GM18505 (cell line): Measurements from ENCODE around the gene GK2.

ENCODE experiments used
- ATAC-seq: cut with Tn5 transposase; IDR thresholded peaks from one replicate; pipeline ENCODE4 v1.9.1; 2021; ENCODE audit not compliant: unreplicated experiment
- POLR2A ChIP-seq: IDR thresholded peaks from 4 replicates; pipeline ENCODE4 v1.6.1; 2011; ENCODE audit warnings: borderline replicate concordance; ENCODE audit not compliant: insufficient read depth, insufficient read length; ENCODE audit errors: extremely low read depth

Gene GK2

DNA sequence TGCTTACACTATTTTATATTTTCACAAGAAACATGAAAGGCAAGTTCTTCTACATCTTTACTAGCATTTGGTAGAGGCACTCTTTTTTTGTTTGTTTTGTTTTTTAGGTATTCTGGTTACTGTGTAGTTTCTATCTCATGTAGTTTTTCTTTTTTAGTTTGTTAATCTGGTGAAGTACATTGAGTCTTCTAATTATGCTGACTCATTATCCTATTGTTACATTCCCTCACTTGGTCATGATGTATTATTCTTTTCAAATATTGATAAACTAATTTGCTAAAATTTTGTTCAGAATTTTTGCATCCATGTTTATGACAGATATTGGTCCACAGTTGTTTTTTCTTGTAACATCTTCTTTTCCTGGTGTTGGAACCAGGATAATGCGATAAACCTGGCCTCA, 4.7 kb downstream of the GK2 start:
- no peak for ATAC-seq
- no peak for TF ChIP-seq POLR2A

DNA sequence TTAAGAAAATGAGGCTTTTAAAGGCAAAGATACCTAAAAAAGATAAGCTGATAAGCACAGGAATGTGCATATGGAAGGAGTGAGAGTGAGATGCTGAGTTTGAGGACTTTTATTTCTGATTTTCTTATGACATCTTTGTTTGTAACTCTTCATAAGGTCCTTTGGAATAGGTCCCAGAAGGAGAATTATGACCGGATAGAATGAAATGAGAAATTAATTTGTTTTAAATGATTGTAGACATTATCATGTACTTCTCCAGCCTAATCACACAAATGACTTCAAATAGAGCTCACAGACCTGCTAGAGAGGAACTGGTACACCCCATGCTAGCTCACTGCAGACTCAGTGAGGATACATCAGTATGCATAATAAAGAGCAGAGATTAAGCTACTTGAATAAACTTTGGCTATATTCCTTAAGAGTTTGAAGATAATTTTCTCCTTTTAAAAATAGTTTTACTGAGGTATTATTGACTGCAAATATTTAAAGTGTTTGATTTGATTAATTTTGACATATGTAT, 5.6 kb downstream of the GK2 start:
- no peak for ATAC-seq

DNA sequence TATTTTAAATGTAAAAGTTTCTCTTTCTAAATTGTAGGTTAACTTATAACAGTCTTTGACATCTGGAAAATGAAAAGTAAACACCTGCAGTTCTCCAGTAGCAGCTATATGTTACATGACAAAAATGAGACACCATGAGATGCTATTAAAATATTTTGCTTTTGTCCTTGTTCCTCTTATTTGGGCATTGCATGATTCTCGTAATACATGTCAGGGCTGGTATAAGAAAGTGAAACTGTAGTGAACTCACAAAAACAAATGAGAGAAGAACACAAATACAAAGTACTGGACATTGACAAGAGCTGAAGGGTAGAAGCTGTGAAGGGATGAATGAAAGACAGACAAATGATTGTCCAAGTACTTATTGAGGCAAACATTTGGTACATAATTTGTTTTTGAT, 9.0 kb downstream of the GK2 start:
- no peak for TF ChIP-seq POLR2A
- no peak for ATAC-seq

More for the DNA sequence above, 5.6 kb downstream of the GK2 start:
- no peak for TF ChIP-seq POLR2A

DNA sequence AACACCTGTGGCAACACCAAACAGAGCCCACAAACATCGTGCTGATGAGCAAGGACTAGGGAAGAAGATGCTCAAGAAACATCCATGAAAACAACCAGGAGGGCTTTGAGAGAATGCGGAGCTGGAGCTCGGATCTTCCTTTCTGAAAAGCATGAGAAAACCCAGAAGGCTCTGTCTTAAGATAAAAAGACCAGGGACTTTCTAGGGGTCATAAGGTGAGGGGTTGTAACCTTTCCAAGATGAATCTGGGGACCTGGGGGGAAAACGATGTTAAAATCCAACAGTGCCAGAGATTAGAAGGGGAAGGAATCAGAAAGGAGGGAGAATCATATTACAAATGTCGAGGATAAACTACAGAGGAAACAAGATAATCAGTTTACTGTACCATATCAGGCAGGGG, 10.1 kb downstream of the GK2 start:
- no peak for ATAC-seq
- no peak for TF ChIP-seq POLR2A

DNA sequence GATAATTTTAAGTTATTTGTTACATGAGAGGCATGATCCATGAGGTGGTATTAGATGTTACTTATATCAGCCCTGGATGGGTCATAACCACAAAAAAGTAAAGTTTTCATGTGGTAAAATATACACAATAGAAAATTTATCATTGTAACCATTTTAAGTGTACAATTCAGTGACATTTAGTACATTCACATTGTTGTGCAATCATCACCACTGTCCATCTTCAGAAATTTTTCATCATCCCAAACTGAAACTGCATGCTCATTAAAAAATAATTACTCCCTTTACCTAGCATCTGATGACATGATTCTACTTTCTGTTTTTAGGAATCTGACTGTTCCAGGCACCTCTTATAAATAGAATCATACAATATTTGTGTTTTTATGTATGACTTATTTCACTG, 11.2 kb downstream of the GK2 start:
- no peak for ATAC-seq
- no peak for TF ChIP-seq POLR2A

DNA sequence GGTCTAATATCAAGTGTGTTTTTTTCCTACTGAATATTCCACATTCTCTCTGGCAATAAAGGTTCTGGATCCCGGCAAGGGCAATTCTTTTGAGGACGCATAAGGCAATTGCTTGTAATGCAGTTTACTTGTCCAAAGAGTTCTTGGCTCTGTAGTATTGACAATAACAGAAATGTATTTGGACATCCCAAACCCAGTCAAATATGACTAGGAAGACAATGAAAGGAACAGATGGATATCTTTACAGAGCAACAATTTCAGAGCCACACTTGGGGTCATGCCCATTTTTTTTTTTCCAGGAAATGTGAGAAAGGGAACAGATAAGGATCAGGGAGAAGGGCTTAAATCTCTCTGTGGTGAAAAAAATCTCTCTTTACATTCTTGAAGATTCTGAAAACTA, 12.2 kb downstream of the GK2 start:
- ATAC-seq = no peak
- TF ChIP-seq POLR2A = no peak

DNA sequence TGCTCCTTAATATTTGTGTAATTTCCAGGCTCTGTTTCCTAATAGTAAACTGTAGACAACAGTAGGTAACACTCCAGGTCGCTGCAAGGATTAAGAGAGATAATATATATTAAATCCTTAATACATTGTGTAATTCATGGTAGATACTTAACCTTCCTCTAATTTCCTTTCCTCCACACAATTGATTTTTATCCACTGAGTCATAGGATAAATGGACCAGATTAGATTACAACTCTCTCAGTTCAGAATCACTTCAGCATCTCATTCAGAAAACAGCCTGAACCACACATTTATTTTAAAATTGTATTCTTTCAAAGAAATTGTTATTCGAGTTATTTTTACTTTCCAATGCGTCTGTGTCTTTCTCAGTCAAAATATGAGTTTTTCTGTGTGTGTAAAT, 17.1 kb downstream of the GK2 start:
- TF ChIP-seq POLR2A = no peak
- ATAC-seq = no peak

DNA sequence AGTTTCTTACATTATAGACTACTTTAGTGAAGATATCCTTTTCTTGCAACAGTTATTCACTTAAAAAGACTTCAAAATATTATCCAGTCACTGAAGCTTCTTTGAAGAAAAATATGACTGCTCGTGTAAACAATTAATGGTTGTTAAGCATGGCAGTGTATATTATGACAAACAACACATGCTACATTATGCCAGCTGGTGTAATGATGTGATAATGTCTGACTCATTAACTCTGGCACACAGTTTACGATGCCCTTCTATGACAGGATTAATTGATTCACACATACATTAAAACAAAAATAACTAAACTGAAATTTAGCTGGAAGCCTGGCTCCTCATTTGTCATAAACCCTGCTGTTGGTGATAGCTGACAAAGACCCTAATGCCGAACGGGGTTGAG, 22.4 kb downstream of the GK2 start:
- no peak for TF ChIP-seq POLR2A
- ATAC-seq = no peak

DNA sequence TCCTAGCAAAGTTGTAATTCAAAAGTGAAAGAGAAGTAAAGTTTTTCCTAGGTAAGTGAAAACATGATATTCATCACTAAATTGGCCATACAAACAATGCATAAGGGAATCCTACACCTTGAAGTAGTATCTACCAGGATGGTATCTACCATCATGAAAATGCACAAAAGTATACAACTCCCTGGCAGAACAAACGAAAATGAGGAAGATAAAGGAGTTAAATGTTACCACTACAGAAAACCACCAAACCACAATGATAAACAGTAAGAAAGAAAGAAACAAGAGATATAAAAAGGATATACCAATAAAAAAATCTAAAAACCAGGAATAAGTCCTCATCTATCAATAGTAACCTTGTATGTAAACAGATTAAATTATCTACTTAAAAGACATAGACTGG, 26.9 kb downstream of the GK2 start:
- no peak for ATAC-seq
- TF ChIP-seq POLR2A = no peak

DNA sequence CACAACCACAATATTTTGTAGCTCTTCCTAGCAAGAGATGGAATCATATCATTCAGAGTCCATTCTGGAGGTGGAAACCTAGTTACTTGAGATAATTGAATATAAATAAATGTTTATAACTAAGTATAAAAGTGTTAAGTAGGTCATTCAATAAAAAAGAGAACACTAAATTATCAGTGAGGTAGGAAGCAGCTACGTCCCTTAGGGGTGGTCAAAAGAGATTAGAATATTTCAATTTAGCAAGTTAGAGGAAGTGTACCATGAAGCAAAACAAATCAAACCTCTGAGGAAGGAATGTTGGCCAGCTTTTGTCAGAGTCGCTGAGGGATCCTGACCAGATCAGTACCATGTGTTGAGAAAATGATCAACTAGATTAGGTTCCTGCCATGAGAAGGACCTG, 38.0 kb downstream of the GK2 start:
- no peak for TF ChIP-seq POLR2A
- ATAC-seq = no peak

DNA sequence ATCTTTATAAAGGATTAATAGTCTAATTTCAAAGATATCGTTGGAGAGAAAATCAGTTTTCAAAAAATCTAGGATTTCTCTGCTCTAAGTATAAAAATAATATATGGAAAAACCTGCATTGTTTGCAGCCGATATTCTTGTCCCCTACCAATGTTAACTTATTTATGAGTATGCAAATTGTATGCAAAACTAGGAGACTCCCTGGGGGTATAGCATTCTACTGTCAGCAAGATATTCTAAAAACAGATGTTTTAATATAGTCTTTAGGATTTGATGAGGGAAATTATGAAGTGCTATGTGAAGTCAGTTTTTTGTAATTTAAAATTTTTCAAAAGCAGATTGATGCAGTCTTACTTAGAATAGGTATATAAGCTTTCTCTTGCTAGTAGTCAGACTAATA, 40.9 kb downstream of the GK2 start:
- no peak for TF ChIP-seq POLR2A
- no peak for ATAC-seq

DNA sequence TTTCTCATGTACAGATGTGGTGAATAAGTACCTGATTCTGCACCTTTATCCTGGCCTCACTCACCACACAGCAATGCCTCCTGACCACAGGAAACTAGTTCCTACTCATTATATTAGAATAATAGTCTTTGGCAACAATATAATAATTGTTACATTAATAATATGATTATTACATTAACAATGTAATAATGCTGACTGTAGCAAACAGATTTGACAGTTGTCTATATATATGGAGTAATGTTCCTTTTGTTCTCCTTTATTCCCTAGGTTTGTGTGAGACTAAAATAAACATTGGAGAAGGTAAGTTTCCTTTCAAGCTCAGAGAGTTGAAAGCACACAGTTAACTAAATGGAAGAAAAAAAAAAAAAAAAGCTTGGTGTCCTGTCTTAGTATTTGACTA, 41.6 kb downstream of the GK2 start:
- no peak for ATAC-seq

DNA sequence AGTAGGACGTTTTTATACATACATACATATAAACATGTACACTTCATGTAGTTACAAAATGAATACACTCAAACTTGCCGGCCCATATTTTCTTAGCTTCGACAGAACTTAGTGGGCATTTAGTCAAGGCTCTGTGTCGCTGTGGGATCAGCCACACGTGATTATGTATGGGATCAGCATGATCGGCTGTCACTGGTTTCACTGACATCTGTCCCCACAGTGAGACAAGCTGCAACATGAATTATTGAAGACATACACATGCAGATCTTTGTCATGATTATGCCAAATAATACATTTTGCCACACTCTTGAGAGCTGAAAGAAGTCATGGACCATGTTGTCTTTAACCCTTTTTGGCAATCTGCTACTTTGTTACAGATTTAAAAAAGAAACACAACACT, 44.0 kb downstream of the GK2 start:
- no peak for ATAC-seq
- TF ChIP-seq POLR2A = no peak

More for the DNA sequence above, 41.6 kb downstream of the GK2 start:
- no peak for TF ChIP-seq POLR2A

DNA sequence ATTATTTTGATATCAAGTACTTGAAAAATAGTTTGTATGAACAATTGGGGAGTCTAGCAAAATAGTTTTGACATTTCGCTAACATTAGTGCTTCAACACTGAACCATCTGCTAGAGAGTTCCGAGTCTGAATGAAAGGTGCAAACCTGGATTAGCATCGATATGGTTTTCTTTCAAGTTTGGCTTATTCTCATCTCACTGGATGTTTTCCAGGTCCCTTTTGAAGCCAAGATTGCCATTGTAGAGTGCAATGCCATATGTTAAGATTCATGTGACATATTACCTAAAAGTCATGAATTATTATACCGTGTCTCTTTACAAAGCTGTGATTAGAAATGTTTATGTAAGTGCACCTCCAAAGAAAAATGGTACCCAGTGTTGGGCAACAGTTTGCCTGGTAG, 45.4 kb downstream of the GK2 start:
- no peak for TF ChIP-seq POLR2A
- ATAC-seq = no peak

DNA sequence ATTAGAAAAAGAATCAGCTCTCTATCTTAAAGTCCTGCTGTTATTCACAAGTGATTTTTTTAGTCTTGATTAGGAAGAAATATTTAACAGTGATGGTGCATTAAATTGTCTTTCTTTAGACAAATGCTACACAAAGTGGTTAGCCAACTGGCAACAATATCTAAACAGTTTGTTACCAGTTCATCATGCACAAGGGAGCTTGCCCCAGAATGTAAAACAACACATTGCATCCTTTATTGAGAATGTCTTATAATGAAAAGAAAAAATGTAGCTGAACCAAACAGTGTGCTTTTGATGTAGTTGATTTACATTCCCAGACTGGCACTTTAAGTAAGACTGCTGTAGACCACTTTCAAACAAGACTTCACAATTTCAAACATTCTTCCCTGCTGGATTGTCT, 48.0 kb downstream of the GK2 start:
- ATAC-seq = no peak
- no peak for TF ChIP-seq POLR2A
